IPS-20b (cell line): ENCODE results near the gene MRPL34.
A peak's percentile ranks its signal among the peaks of the same experiment; 100 is the strongest.

ENCODE experiments used
- H3K27ac ChIP-seq: one replicate; pipeline ENCODE4 v1.5.1; 2013; ENCODE audit warnings: low read length
- H3K27me3 ChIP-seq: 2 replicates; pipeline ENCODE4 v1.6.1; 2013; ENCODE audit warnings: mild to moderate bottlenecking, low read length, inconsistent platforms; ENCODE audit not compliant: insufficient read depth
- H3K36me3 ChIP-seq: 2 replicates; pipeline ENCODE4 v1.6.1; 2013; ENCODE audit warnings: low read depth, mild to moderate bottlenecking, inconsistent platforms, low read length, moderate library complexity; ENCODE audit not compliant: insufficient read depth
- H3K4me1 ChIP-seq: 2 replicates; pipeline ENCODE4 v1.6.1; 2013; ENCODE audit warnings: mild to moderate bottlenecking, control low read depth, inconsistent platforms, low read length, moderate library complexity; ENCODE audit not compliant: insufficient read depth
- H3K4me3 ChIP-seq: 2 replicates; pipeline ENCODE4 v1.5.1; 2013; ENCODE audit warnings: mild to moderate bottlenecking, low read length, inconsistent platforms
- H3K9ac ChIP-seq: 2 replicates; pipeline ENCODE4 v1.6.1; 2013; ENCODE audit warnings: low read depth, mild to moderate bottlenecking, inconsistent platforms, low read length, moderate library complexity
- H3K9me3 ChIP-seq: 2 replicates; pipeline ENCODE4 v1.6.1; 2013; ENCODE audit warnings: mild to moderate bottlenecking, low read depth, low read length, inconsistent platforms; ENCODE audit not compliant: insufficient read depth

Gene MRPL34

DNA sequence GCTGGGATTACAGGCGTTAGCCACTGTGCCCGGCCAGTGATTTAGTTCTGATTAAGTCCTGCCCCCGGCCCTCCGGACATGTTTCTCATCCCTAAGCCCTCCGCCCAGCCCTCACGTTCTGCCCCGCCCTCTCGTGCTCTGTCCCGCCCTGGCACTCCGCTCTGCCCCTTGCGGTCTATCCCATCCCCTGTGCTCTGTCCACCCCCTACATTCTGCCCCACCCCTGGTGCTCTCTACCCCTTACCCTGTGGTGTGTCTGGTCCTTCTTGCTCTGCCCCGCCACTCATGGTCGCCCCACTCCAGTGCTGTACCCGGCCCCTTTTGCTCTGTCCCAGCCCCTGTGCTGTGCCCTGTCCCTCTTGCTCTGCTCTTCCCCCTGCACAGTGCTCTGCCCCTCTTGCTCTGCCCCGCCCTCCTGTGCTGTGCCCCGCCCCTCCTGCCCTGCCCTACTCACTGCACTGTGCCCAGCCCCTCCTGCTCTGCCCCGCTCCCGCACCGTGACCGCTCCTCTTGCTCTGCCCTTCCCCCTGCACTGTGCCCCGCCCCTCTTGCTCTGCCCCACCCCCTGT, 34.7 kb downstream of the MRPL34 start:
- no peaks in the 10 kb centered on the region for H3K27me3 ChIP-seq
- no peak overlapping the region for H3K27ac ChIP-seq
- peaks cover 3% of the 10 kb centered on the region; the same call in 1 of the 2 replicates for H3K4me1 ChIP-seq
- peaks cover 16% of the 10 kb centered on the region; the same call in 1 of the 2 replicates for H3K36me3 ChIP-seq
- no peak overlapping the region for H3K9ac ChIP-seq
- H3K9me3 ChIP-seq: no peaks in the 10 kb centered on the region
- peak overlapping the region; percentile 50; the same call in 1 of the 2 replicates for H3K4me3 ChIP-seq

DNA sequence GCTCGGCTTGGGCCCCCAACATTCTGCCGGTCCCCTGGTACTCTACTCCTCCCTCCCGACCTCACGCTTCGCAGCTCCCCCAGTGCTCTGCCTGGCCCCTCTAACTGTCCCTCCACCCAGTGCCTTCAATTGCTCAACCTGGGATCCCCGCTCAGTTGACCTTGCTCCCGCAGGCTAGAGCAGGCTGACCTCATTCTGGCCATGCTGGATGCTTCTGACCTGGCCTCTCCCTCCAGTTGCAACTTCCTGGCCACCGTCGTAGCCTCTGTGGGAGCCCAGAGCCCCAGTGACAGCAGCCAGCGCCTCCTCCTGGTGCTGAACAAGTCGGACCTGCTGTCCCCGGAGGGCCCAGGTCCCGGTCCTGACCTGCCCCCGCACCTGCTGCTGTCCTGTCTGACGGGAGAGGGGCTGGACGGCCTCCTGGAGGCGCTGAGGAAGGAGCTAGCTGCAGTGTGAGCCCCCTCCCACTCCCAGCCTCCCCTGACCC, 35.2 kb downstream of the MRPL34 start:
- H3K9ac ChIP-seq: peak overlapping the region; percentile 52; the same call in 1 of the 2 replicates
- peaks cover 16% of the 10 kb centered on the region; the same call in 1 of the 2 replicates for H3K36me3 ChIP-seq
- H3K4me1 ChIP-seq: peaks cover 3% of the 10 kb centered on the region; the same call in 1 of the 2 replicates
- H3K4me3 ChIP-seq: peak overlapping the region; percentile 44; the same call in 1 of the 2 replicates
- no peaks in the 10 kb centered on the region for H3K27me3 ChIP-seq
- no peaks in the 10 kb centered on the region for H3K9me3 ChIP-seq
- H3K27ac ChIP-seq: peak overlapping the region; percentile 23

DNA sequence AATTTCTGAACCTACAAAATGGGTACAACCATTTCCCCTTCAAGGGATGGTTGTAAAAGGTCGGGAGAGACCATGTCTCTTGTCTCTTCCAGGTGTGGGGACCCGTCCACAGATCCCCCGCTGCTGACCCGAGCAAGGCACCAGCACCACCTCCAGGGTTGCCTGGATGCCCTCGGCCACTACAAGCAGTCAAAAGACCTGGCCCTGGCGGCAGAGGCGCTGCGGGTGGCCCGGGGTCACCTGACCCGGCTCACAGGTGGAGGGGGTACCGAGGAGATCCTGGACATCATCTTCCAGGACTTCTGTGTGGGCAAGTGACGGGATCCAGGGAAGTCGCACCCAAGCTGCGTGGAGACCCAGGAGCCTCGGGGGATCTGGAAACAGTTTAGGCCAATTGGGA, 35.7 kb downstream of the MRPL34 start:
- Histone ChIP-seq H3K36me3 (peaks cover 16% of the 10 kb centered on the region; the same call in 1 of the 2 replicates), H3K27ac (peak overlapping the region; percentile 23), H3K4me3 (no peak overlapping the region), H3K9me3 (no peaks in the 10 kb centered on the region), H3K4me1 (peaks cover 3% of the 10 kb centered on the region; the same call in 1 of the 2 replicates), H3K9ac (peak overlapping the region; percentile 52; the same call in 1 of the 2 replicates), H3K27me3 (no peaks in the 10 kb centered on the region)

DNA sequence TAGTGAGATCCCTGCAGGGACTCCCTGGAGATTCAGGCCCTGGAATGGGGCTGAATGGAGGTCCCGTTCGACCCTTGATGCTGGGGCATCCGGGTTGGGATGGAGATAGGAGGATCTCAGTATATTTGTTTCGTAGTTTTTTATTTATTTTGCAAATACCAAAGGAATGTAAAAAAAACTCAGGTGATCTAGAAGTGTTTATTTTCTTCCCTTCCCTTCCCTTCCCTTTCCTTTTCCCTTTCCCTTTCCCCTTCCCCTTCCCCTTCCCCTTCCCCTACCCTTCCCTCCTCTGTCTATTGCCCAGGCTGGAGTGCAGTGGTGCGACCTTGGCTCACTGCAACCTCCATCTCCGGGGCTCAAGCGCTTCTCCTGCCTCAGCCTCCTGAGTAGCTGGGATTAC, 36.2 kb downstream of the MRPL34 start:
- Histone ChIP-seq H3K27ac (no peak overlapping the region), H3K9ac (no peak overlapping the region), H3K4me3 (no peak overlapping the region)

DNA sequence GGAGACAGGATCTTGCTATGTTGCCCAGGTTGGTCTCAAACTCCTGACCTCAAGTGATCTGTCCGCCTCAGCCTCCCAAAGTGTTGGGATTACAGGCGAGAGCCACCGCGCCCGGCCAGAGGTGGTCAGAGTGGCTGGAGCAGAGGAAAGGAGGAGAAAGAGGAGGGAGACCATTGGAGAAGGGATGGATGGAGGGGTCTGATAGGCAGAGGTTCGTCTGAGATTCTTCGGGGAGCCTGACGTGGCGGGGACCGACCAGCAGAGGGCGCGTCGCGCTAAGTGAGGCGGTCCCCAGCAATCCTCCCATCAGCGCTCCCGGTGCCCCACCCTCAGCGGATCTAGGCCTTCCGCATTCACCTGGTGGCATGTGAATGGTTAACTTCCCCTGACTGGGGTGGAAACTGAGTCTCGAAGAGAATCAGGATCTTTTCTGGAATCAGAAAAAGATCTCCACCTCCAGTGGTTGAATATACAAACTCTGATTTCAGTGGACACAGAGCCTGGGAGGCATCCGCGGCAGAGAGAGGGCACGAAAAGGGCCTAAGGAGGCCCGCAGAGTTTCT, 40.5 kb downstream of the MRPL34 start:
- no peaks in the 10 kb centered on the region for H3K9me3 ChIP-seq
- H3K36me3 ChIP-seq: peaks cover 14% of the 10 kb centered on the region; the same call in 1 of the 2 replicates
- no peak overlapping the region for H3K4me3 ChIP-seq
- H3K27me3 ChIP-seq: no peaks in the 10 kb centered on the region
- H3K27ac ChIP-seq: no peak overlapping the region
- no peak overlapping the region for H3K9ac ChIP-seq
- peaks cover 6% of the 10 kb centered on the region; the same call in 1 of the 2 replicates for H3K4me1 ChIP-seq

More for the DNA sequence above, 36.2 kb downstream of the MRPL34 start:
- Histone ChIP-seq H3K36me3 (peaks cover 16% of the 10 kb centered on the region; the same call in 1 of the 2 replicates), H3K27me3 (no peaks in the 10 kb centered on the region), H3K9me3 (no peaks in the 10 kb centered on the region), H3K4me1 (peaks cover 3% of the 10 kb centered on the region; the same call in 1 of the 2 replicates)

DNA sequence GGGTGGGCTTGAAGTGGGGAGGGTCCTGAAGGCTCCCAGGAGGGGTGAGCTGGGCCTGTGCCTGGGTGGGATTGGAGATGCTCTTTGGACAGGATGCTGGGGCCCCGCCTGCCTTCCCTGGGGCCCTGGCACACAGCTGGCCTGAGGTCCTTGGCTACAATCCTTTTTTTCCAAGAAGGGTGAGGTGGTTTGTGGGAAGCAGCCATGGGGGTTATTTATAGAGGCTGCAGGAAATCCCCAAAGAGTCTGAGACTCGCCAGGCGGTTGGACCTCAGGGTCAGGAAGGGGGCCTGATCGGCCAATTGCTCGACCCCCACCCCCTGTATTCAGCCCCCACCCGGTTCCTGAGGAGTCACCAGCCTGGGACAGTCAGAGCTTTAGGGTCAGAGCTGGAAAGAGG, 41.7 kb downstream of the MRPL34 start:
- H3K36me3 ChIP-seq: peaks cover 3% of the 10 kb centered on the region; the same call in 1 of the 2 replicates
- no peaks in the 10 kb centered on the region for H3K27me3 ChIP-seq
- H3K4me3 ChIP-seq: no peak overlapping the region
- peaks cover 6% of the 10 kb centered on the region; the same call in 1 of the 2 replicates for H3K4me1 ChIP-seq
- H3K27ac ChIP-seq: no peak overlapping the region
- no peak overlapping the region for H3K9ac ChIP-seq
- no peaks in the 10 kb centered on the region for H3K9me3 ChIP-seq

- H3K4me1 ChIP-seq: peaks cover 6% of the 10 kb centered on the region; the same call in 1 of the 2 replicates
- no peaks in the 10 kb centered on the region for H3K27me3 ChIP-seq
- no peaks in the 10 kb centered on the region for H3K9me3 ChIP-seq
- H3K36me3 ChIP-seq: no peaks in the 10 kb centered on the region
- H3K9ac ChIP-seq: no peak overlapping the region
- no peak overlapping the region for H3K4me3 ChIP-seq
- H3K27ac ChIP-seq: no peak overlapping the region
Observed at GRCh38 chr19:17347877-17348276, 42.2 kb downstream of the MRPL34 start.

GRCh38 chr19:17348700-17349099, 43.0 kb downstream of the MRPL34 start:
- Histone ChIP-seq H3K4me3 (peak overlapping the region; percentile 20; the same call in 1 of the 2 replicates), H3K27me3 (no peaks in the 10 kb centered on the region), H3K9me3 (no peaks in the 10 kb centered on the region), H3K4me1 (peaks cover 6% of the 10 kb centered on the region; the same call in 1 of the 2 replicates), H3K9ac (peak overlapping the region; percentile 54; the same call in 1 of the 2 replicates), H3K27ac (no peak overlapping the region), H3K36me3 (no peaks in the 10 kb centered on the region)

DNA sequence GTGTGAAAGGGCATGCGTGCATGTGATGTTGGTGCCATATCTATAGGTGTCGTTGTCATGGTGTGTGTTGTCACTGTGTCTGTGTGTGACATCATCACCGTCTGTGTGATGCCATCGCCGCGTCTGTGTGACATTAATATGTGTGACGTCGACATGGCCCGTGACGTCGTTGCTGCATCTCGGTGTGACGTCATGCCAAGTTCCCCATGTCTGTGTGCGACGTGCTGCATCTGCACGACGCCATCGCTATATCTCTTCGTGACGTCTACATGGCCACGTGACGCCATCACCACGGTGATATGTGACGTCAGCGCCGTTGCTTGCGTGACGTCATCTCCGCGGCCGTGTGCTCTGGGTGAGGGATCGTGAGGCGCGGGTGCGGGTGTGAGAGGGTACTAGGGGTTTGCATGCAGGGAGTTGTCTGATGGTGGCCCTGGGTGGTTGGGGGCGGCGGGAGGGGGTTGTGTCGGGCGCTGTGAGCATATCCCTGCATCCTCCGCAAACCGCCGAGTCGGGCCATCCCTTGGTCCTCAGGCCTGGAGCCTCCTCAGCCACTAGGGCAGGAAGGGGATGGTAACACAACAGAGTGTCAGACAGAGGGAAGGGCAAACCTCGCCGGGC, 46.3 kb downstream of the MRPL34 start:
- Histone ChIP-seq H3K27ac (no peak overlapping the region), H3K4me1 (peaks cover 6% of the 10 kb centered on the region; the same call in 1 of the 2 replicates), H3K9me3 (no peaks in the 10 kb centered on the region), H3K36me3 (no peaks in the 10 kb centered on the region), H3K4me3 (no peak overlapping the region), H3K27me3 (no peaks in the 10 kb centered on the region), H3K9ac (no peak overlapping the region)

- Histone ChIP-seq H3K4me3 (no peak overlapping the region), H3K9me3 (no peaks in the 10 kb centered on the region), H3K9ac (no peak overlapping the region), H3K27me3 (no peaks in the 10 kb centered on the region), H3K27ac (no peak overlapping the region), H3K36me3 (no peaks in the 10 kb centered on the region), H3K4me1 (peaks cover 6% of the 10 kb centered on the region; the same call in 1 of the 2 replicates)
Observed at GRCh38 chr19:17352608-17353280, 47.1 kb downstream of the MRPL34 start.

- Histone ChIP-seq H3K36me3 (no peaks in the 10 kb centered on the region), H3K4me1 (peaks cover 6% of the 10 kb centered on the region; the same call in 1 of the 2 replicates), H3K4me3 (no peak overlapping the region), H3K27me3 (no peaks in the 10 kb centered on the region), H3K9me3 (no peaks in the 10 kb centered on the region), H3K27ac (no peak overlapping the region), H3K9ac (no peak overlapping the region)
Observed at GRCh38 chr19:17353386-17353785, 47.7 kb downstream of the MRPL34 start.
